ENCODE data around the gene LIPC.

GRCh38 chr15:58574631-58575030, 142.8 kb downstream of the LIPC start:
- TF ChIP-seq TAF1 (IDR thresholded peaks at IDR 0.05; ENCODE audit: low read depth) (no peak), EP300 (IDR thresholded peaks at IDR 0.05; ENCODE audit: borderline replicate concordance) (no peak), FOXM1 (IDR thresholded peaks at IDR 0.05; ENCODE audit: borderline replicate concordance, low read depth) (no peak), CREB1 (IDR thresholded peaks at IDR 0.05; ENCODE audit: low read depth) (no peak), YY1 (IDR thresholded peaks at IDR 0.05; ENCODE audit: low read depth) (no peak), EGR1 (IDR thresholded peaks at IDR 0.05) (no peak), RAD21 (IDR thresholded peaks at IDR 0.05; ENCODE audit: low read depth) (no peak), TEAD4 (IDR thresholded peaks at IDR 0.05) (no peak), NFIC (IDR thresholded peaks at IDR 0.05) (no peak), MAX (IDR thresholded peaks at IDR 0.05) (no peak), TCF12 (IDR thresholded peaks at IDR 0.05; ENCODE audit: low read depth) (no peak)
- TF ChIP-seq, protein P1, sequence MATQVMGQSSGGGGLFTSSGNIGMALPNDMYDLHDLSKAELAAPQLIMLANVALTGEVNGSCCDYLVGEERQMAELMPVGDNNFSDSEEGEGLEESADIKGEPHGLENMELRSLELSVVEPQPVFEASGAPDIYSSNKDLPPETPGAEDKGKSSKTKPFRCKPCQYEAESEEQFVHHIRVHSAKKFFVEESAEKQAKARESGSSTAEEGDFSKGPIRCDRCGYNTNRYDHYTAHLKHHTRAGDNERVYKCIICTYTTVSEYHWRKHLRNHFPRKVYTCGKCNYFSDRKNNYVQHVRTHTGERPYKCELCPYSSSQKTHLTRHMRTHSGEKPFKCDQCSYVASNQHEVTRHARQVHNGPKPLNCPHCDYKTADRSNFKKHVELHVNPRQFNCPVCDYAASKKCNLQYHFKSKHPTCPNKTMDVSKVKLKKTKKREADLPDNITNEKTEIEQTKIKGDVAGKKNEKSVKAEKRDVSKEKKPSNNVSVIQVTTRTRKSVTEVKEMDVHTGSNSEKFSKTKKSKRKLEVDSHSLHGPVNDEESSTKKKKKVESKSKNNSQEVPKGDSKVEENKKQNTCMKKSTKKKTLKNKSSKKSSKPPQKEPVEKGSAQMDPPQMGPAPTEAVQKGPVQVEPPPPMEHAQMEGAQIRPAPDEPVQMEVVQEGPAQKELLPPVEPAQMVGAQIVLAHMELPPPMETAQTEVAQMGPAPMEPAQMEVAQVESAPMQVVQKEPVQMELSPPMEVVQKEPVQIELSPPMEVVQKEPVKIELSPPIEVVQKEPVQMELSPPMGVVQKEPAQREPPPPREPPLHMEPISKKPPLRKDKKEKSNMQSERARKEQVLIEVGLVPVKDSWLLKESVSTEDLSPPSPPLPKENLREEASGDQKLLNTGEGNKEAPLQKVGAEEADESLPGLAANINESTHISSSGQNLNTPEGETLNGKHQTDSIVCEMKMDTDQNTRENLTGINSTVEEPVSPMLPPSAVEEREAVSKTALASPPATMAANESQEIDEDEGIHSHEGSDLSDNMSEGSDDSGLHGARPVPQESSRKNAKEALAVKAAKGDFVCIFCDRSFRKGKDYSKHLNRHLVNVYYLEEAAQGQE (IDR thresholded peaks at IDR 0.05; ENCODE audit: low read depth), result no peak
